ENCODE results near the gene ALG1L2.
"Not testable (repeated sequence)": the region's sequence is repeated elsewhere in the genome, so short reads cannot be mapped to it uniquely, and the experiment has no call there.

DNA sequence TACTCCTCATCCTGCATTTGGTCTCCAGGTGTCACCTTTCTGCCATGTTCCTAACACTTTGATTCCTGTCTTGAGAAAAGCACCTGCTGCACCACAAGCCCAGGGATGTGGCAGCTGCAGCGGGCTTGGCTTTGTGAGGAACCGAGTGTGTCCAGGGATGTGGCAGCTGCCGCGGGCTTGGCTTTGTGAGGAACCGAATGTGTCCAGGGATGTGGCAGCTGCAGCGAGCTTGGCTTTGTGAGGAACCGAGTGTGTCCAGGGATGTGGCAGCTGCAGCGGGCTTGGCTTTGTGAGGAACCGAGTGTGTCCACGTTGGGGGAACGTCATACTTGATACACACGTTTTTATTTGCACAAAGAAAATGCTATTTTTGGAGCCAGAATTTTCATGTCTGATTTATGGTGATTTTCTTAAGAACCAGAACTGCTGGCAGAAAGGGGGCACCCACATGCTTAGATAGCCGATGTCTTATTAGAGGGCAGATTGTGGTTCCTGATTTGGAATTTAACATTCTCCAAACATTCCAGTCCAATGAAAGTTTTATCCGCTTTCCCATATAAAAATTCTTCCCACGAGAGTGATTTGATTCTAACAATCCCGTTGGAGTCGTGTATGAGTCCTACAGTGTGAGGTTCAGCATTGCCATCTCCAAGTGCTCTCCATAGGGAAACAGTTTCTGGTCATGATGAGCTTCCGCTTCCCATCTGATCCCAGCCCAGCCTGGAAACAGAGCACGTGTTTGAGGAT lies 17.2 kb downstream of the ALG1L2 start:
- TF ChIP-seq, protein P1, sequence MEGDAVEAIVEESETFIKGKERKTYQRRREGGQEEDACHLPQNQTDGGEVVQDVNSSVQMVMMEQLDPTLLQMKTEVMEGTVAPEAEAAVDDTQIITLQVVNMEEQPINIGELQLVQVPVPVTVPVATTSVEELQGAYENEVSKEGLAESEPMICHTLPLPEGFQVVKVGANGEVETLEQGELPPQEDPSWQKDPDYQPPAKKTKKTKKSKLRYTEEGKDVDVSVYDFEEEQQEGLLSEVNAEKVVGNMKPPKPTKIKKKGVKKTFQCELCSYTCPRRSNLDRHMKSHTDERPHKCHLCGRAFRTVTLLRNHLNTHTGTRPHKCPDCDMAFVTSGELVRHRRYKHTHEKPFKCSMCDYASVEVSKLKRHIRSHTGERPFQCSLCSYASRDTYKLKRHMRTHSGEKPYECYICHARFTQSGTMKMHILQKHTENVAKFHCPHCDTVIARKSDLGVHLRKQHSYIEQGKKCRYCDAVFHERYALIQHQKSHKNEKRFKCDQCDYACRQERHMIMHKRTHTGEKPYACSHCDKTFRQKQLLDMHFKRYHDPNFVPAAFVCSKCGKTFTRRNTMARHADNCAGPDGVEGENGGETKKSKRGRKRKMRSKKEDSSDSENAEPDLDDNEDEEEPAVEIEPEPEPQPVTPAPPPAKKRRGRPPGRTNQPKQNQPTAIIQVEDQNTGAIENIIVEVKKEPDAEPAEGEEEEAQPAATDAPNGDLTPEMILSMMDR (IDR thresholded peaks at IDR 0.05), result not testable (repeated sequence)
- not testable (repeated sequence) for TF ChIP-seq POLR2A (IDR thresholded peaks at IDR 0.05)

All from thyroid gland (tissue), 4 donors.